Mucosa of rectum (tissue), 2 donors: Measurements from ENCODE around the gene MMP28.

Source experiments
- H3K27ac ChIP-seq, 2 donors: one replicate each; pipeline ENCODE4 v1.7.0; 2013; ENCODE audit warnings: inconsistent platforms in 2 of 2, low read depth in 2 of 2, low read length in 2 of 2
- H3K27me3 ChIP-seq, 2 donors: one replicate each; pipeline ENCODE4 v1.7.0; 2013; ENCODE audit warnings: low read length in 2 of 2; ENCODE audit not compliant: control insufficient read depth in 2 of 2, insufficient read depth in 2 of 2
- H3K36me3 ChIP-seq, 2 donors: one replicate each; pipeline ENCODE4 v1.7.0; 2013; ENCODE audit warnings: low read length in 2 of 2; ENCODE audit not compliant: control insufficient read depth in 2 of 2, insufficient read depth in 2 of 2
- H3K4me1 ChIP-seq, 2 donors: one replicate each; pipeline ENCODE4 v1.7.0; 2013; ENCODE audit warnings: low read length in 2 of 2, mild to moderate bottlenecking in 1 of 2; ENCODE audit not compliant: control insufficient read depth in 2 of 2, insufficient read depth in 2 of 2
- H3K4me3 ChIP-seq, 2 donors: one replicate each; pipeline ENCODE4 v1.7.0; 2013; ENCODE audit warnings: low read length in 2 of 2
- H3K9ac ChIP-seq, 2 donors: one replicate each; pipeline ENCODE4 v1.7.0; 2013; ENCODE audit warnings: low read length in 2 of 2, low read depth in 1 of 2, mild to moderate bottlenecking in 1 of 2
- H3K9me3 ChIP-seq, 2 donors: one replicate each; pipeline ENCODE4 v1.7.0; 2013; ENCODE audit warnings: low read length in 2 of 2; ENCODE audit not compliant: control insufficient read depth in 2 of 2
- donor health status: healthy.
- donor health status: Normal muscosa, but diverticular disease.

Gene MMP28

DNA sequence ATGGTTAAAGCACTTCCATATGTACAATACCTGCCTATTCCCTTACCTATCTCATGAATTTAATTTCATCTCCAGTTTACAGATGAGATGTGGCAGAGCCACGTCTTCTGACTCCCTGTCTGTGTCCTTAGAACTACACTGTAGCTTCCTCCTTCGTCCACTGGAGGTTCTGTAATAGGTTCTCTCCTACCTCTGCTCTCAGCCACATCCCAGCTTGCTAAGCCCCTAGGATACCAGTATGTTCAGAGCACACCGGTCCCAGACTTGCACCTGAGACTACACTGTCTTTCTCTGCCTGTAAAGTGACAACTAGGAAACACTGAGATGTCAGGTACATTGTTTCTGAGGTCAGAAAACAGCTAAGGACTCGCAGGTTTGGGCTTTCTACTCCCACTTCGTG is 67.8 kb downstream of the MMP28 start:
- no peaks in the 10 kb centered on the region for H3K9me3 ChIP-seq
- H3K27ac ChIP-seq: no peak overlapping the region
- H3K27me3 ChIP-seq: peaks cover 0 to 2% of the 10 kb centered on the region in 2 donors
- H3K4me1 ChIP-seq: peaks cover 5 to 6% of the 10 kb centered on the region in 2 donors
- H3K4me3 ChIP-seq: no peak overlapping the region
- H3K9ac ChIP-seq: no peak overlapping the region
- peaks cover 31 to 35% of the 10 kb centered on the region in 2 donors for H3K36me3 ChIP-seq

DNA sequence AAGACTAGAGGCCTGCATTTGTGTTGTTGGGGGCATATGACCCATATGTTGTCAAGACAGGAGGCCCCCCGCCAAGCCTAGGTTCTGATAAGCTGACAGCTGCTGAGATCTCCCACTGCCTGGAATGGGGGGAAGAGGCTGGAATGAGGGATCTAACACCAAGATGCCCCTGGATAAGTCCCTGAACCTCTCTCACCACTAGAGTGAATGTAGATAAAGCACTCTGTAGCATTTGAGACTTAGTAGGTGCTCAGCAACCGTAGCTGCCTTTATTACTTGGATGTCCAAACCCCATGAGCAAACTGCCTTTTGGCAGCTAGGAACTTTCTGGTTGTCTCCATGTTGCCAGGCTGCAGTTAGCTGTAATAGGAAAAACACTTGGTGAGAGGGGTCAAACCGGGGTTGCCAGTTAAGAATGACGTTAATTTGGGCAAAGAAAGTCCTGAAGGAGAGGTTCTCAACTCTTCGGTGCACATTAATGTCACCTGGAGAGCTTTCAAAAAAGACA is 68.4 kb downstream of the MMP28 start:
- Histone ChIP-seq H3K27ac (no peak overlapping the region), H3K36me3 (peaks cover 31 to 35% of the 10 kb centered on the region in 2 donors), H3K4me3 (no peak overlapping the region), H3K9me3 (no peaks in the 10 kb centered on the region), H3K27me3 (peaks cover 0 to under 1% of the 10 kb centered on the region in 2 donors), H3K4me1 (peaks cover 5 to 6% of the 10 kb centered on the region in 2 donors), H3K9ac (no peak overlapping the region)

DNA sequence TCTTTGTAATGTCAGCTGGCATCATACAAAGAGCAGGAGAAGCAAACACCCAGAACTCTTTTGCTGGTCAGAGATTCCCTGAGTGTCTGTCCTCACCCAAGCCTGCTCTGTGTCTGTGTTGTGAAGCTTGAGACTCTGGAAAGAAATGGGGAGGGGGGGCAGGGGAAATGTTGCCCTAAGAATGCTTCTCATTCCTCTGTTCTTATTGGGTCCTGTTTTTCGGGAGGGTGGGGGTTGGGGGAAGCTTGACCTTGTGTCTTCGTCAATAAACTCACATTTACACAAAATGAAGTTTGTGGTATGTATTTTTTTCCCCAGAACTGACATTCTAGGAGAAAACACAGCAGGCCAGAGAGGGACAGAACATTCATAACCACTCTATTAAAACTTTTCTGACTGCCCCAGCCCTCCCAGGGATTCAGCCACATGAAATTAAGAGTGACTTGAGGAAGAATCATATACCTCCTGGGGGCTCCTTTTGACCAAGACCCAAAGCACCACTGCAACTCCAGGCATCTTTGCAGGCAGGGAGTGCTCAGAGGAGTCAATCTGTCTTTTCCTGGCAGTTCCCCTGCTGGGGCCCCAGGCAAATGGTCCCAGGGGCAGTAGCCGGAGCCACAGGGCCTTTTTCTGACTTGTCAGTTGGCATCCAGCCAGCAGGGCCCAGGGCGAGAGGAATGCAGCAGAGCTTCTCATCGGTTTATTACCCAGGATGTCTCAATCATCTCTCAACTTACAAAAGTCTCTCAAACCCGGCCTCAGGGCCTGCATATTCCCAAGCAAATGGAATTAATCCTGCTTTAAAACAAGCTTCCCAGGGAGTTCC is 69.1 kb downstream of the MMP28 start:
- Histone ChIP-seq H3K9ac (no peak overlapping the region), H3K27ac (no peak overlapping the region), H3K36me3 (peaks cover 31 to 35% of the 10 kb centered on the region in 2 donors), H3K4me1 (peaks cover 5% of the 10 kb centered on the region in 2 donors), H3K27me3 (no peaks in the 10 kb centered on the region), H3K4me3 (no peak overlapping the region), H3K9me3 (no peaks in the 10 kb centered on the region)

DNA sequence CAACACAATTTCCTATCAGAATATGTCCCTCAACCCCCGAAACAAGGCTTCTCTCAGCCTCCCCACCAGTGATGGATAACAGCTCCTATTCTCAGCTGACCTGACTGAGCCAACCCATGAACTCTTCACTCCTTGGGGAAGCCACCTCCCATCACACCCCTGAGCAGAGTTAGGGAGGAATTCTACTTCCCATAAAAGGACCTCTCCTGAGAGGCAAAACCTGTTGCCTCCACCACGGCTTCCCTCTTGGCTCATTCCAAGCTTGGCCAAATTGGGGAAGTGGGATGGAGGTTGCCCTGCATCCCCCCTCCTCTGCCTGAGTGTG is 69.7 kb downstream of the MMP28 start:
- H3K4me3 ChIP-seq: no peak overlapping the region
- no peak overlapping the region for H3K27ac ChIP-seq
- no peaks in the 10 kb centered on the region for H3K27me3 ChIP-seq
- no peaks in the 10 kb centered on the region for H3K9me3 ChIP-seq
- no peaks in the 10 kb centered on the region for H3K4me1 ChIP-seq
- peaks cover 31 to 35% of the 10 kb centered on the region in 2 donors for H3K36me3 ChIP-seq
- no peak overlapping the region for H3K9ac ChIP-seq

DNA sequence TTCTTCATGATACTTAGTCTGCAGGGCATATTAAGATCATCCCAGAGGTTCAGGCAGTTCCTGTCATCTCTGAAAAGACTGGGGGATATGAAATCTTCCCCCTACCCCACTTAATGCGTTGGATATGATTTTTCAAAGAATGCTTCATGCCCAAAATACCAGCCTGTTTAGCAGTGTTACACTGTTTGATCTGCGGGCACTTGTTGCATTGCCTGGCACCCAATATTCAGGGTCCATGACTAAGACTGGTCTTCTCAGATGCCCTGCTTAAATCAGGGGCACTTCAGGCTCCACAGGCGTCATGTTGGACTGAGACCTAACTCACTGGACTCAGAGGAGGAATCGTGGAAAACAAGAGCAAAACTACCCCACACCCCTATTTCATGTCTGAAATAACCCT is 70.4 kb downstream of the MMP28 start:
- H3K36me3 ChIP-seq: peaks cover 31 to 35% of the 10 kb centered on the region in 2 donors
- no peaks in the 10 kb centered on the region for H3K9me3 ChIP-seq
- no peaks in the 10 kb centered on the region for H3K27me3 ChIP-seq
- H3K4me1 ChIP-seq: no peaks in the 10 kb centered on the region
- no peak overlapping the region for H3K9ac ChIP-seq
- H3K4me3 ChIP-seq: no peak overlapping the region
- no peak overlapping the region for H3K27ac ChIP-seq

DNA sequence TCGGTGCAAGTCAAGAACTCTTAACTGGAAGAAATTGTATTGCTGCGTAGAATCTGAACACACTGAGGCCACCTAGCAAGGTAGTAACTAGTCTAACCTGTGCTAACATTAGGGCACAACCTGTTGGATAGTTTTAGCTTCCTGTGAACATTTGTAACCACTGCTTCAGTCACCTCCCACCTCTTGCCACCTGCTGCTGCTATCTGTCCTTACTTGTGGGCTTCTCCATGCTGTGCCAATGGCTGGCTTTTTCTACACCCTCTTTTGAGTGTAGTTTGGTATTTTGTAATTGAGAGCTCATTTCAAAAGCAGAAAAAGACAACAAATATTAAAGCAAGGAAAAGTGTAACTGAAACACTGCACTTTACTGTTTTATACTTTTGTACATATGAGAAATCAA is 71.7 kb downstream of the MMP28 start:
- Histone ChIP-seq H3K9me3 (no peaks in the 10 kb centered on the region), H3K36me3 (peaks cover 38% of the 10 kb centered on the region in 2 donors), H3K9ac (no peak overlapping the region), H3K4me3 (no peak overlapping the region), H3K27ac (no peak overlapping the region), H3K4me1 (no peaks in the 10 kb centered on the region), H3K27me3 (no peaks in the 10 kb centered on the region)

DNA sequence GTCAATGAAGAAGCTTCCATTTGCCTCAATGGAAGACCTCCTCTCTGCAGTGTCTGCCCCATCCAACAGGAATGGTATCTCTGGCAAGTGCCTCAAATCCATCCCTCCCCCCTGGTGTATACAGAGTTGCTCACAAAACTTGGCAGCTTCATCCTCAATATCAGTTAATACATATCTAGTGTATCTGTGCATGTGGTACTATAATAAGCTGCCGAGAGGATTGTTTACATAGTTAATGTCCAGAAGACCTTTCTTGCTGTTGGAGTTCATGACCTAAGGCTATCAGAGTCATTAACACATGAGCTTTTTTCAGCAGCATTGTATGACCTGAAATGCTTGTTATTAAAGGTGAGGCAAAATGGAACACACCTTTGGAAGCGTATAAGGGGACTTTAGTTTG is 78.0 kb downstream of the MMP28 start:
- Histone ChIP-seq H3K36me3 (peaks cover 48 to 57% of the 10 kb centered on the region in 2 donors), H3K9ac (no peak overlapping the region), H3K4me1 (no peaks in the 10 kb centered on the region), H3K9me3 (no peaks in the 10 kb centered on the region), H3K27ac (no peak overlapping the region), H3K4me3 (no peak overlapping the region), H3K27me3 (no peaks in the 10 kb centered on the region)

DNA sequence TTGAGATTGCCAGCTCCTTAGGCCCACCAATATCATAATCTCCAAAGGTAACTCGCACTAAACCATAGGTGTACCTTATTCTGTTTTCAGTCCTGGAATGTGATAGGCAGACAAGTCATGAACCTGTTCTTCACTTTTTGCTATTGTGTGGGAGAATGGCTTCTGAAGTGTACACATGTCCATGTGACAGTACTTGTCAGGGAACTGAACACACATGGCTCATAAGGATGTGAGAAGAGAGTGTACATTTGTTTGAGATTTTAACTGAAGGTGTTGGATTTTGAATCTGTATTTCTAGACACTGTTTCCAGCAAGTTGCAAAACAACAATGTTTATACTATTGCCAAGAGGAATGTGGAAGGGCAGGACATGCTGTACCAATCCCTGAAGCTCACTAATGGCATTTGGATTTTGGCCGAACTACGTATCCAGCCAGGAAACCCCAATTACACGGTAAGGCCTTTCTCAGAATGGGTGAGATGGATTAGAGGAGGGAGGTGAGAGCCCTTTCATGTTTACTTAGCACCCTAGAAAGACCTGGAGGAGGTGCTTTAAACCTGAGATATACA is 78.5 kb downstream of the MMP28 start:
- Histone ChIP-seq H3K27ac (no peak overlapping the region), H3K4me1 (no peaks in the 10 kb centered on the region), H3K9me3 (no peaks in the 10 kb centered on the region), H3K9ac (no peak overlapping the region), H3K4me3 (no peak overlapping the region), H3K36me3 (peaks cover 48 to 57% of the 10 kb centered on the region in 2 donors), H3K27me3 (no peaks in the 10 kb centered on the region)

DNA sequence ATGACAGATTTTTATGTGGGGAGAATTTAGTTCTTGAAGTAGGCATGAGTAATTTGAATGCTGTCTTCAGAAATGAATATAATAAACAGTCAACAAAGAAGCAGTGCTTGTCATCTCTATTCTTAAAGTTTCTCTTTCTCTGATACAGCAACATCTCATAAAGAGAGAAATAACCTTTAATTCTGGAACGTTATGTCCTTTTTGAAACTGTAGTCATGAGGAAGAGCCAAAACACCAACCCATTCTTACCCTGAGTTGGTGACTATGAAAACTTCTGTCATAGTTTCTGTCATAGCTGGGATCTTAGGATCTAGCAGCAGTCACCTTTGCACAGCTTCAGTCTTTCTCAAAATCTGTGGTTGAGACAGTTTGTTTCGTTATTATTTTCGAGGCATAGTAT is 79.3 kb downstream of the MMP28 start:
- Histone ChIP-seq H3K27ac (no peak overlapping the region), H3K27me3 (no peaks in the 10 kb centered on the region), H3K9ac (no peak overlapping the region), H3K4me1 (no peaks in the 10 kb centered on the region), H3K9me3 (no peaks in the 10 kb centered on the region), H3K36me3 (peaks cover 49 to 58% of the 10 kb centered on the region in 2 donors), H3K4me3 (no peak overlapping the region)
